Astrocyte (in vitro differentiated cells and primary cell): ENCODE results near the gene PUS7L. TPM values are rescaled to one million over a fixed set of nuclear protein-coding genes. Genes with fewer than 3 reads are reported as not detected.

Source experiments
- DNase-seq: peaks from one replicate; pipeline ENCODE4 v3.0.0-alpha.2; 2010; ENCODE audit warnings: low read depth
- FAIRE-seq: peaks from 2 replicates; lab custom pipeline; 2011; peaks lifted over from hg19 to GRCh38; lab: Jason Lieb, UNC
- H2AFZ ChIP-seq: 2 replicates; pipeline ENCODE4 v1.6.0; 2012; ENCODE audit warnings: low read depth, low read length, inconsistent platforms
- H3K27ac ChIP-seq: 2 replicates; pipeline ENCODE4 v1.5.1; 2011; ENCODE audit warnings: low read depth, low read length, inconsistent platforms
- H3K27me3 ChIP-seq: 2 replicates; pipeline ENCODE4 v1.6.0; 2011; ENCODE audit warnings: low read length, inconsistent platforms; ENCODE audit not compliant: insufficient read depth
- H3K36me3 ChIP-seq: 2 replicates; pipeline ENCODE4 v1.5.1; 2011; ENCODE audit warnings: low read length, inconsistent platforms; ENCODE audit not compliant: insufficient read depth
- H3K4me1 ChIP-seq: 2 replicates; pipeline ENCODE4 v1.5.1; 2011; ENCODE audit warnings: low read length, inconsistent platforms; ENCODE audit not compliant: insufficient read depth
- H3K4me2 ChIP-seq: 2 replicates; pipeline ENCODE4 v1.6.0; 2012; ENCODE audit warnings: low read length, inconsistent platforms
- H3K4me3 ChIP-seq: 2 replicates; pipeline ENCODE4 v1.5.1; 2011; ENCODE audit warnings: low read depth, mild to moderate bottlenecking, low read length, inconsistent platforms; ENCODE audit not compliant: insufficient read depth
- H3K79me2 ChIP-seq: 2 replicates; pipeline ENCODE4 v1.6.0; 2012; ENCODE audit warnings: mild to moderate bottlenecking, low read length, inconsistent platforms; ENCODE audit not compliant: insufficient read depth
- H3K9ac ChIP-seq: 2 replicates; pipeline ENCODE4 v1.6.0; 2012; ENCODE audit warnings: mild to moderate bottlenecking, low read length, inconsistent platforms
- H3K9me3 ChIP-seq: 2 replicates; pipeline ENCODE4 v1.5.1; 2012; ENCODE audit warnings: low read depth, mild to moderate bottlenecking, low read length, inconsistent platforms; ENCODE audit not compliant: insufficient read depth
- H4K20me1 ChIP-seq: 2 replicates; pipeline ENCODE4 v1.6.0; 2012; ENCODE audit warnings: low read length, inconsistent platforms; ENCODE audit not compliant: insufficient read depth
- H3K27ac Mint-ChIP-seq: one replicate; pipeline ENCODE4 v1.8.0; 2021; ENCODE audit warnings: mild to moderate bottlenecking, mixed read lengths; ENCODE audit not compliant: unreplicated experiment
- H3K27me3 Mint-ChIP-seq: one replicate; pipeline ENCODE4 v1.8.0; 2021; ENCODE audit warnings: low read depth, mixed read lengths; ENCODE audit not compliant: unreplicated experiment
- H3K36me3 Mint-ChIP-seq: one replicate; pipeline ENCODE4 v1.8.0; 2021; ENCODE audit warnings: low read depth, mixed read lengths; ENCODE audit not compliant: unreplicated experiment
- H3K4me1 Mint-ChIP-seq: one replicate; pipeline ENCODE4 v1.8.0; 2021; ENCODE audit warnings: low read depth, mixed read lengths; ENCODE audit not compliant: unreplicated experiment
- H3K4me3 Mint-ChIP-seq: one replicate; pipeline ENCODE4 v1.8.0; 2021; ENCODE audit warnings: mild to moderate bottlenecking, moderate library complexity, mixed read lengths; ENCODE audit not compliant: unreplicated experiment
- H3K9me3 Mint-ChIP-seq: one replicate; pipeline ENCODE4 v1.8.0; 2021; ENCODE audit warnings: mild to moderate bottlenecking, mixed read lengths; ENCODE audit not compliant: unreplicated experiment
- CTCF ChIP-seq: IDR thresholded peaks from 2 replicates; pipeline ENCODE4 v1.5.1; 2011; ENCODE audit warnings: low read depth, mild to moderate bottlenecking, inconsistent platforms, low read length, moderate library complexity; ENCODE audit not compliant: insufficient read depth
- EZH2 ChIP-seq: IDR thresholded peaks from 2 replicates; pipeline ENCODE4 v1.6.1; 2012; ENCODE audit warnings: mild to moderate bottlenecking, low read length, inconsistent platforms; ENCODE audit not compliant: insufficient read depth
- total RNA-seq: library from RNA; stranded (reverse); gene quantifications from 2 replicates; pipeline ENCODE4 v1.2.1, GENCODE V29; 2021

The PUS7L gene
- total RNA-seq, 1 donor from 2014 or later = 11.4 TPM

- H3K27ac ChIP-seq = peak overlapping the region; percentile 93
- Mint-ChIP-seq H3K4me1 (no peaks in the 10 kb centered on the region), H3K27me3 (no peaks in the 10 kb centered on the region), H3K4me3 (peak overlapping the region; percentile 94), H3K27ac (peak overlapping the region; percentile 93), H3K9me3 (no peaks in the 10 kb centered on the region), H3K36me3 (peaks cover 5% of the 10 kb centered on the region)
- H3K9me3 ChIP-seq = no peaks in the 10 kb centered on the region
- no peaks in the 10 kb centered on the region for H3K27me3 ChIP-seq
- peaks cover 37% of the 10 kb centered on the region for H3K79me2 ChIP-seq
- H2AFZ ChIP-seq = peak overlapping the region; percentile 92
- peak; percentile 5 for FAIRE-seq
- peaks cover 5% of the 10 kb centered on the region for H4K20me1 ChIP-seq
- H3K4me1 ChIP-seq = peaks cover 4% of the 10 kb centered on the region
- DNase-seq = peak; percentile 6
- H3K36me3 ChIP-seq = peaks cover 12% of the 10 kb centered on the region
- H3K4me2 ChIP-seq = peak overlapping the region; percentile 92
- peak overlapping the region; percentile 90 for H3K4me3 ChIP-seq
- no peak for TF ChIP-seq CTCF
- no peak for TF ChIP-seq EZH2
- H3K9ac ChIP-seq = peak overlapping the region; percentile 97
Measured at GRCh38 chr12:43805149-43805859, 46.7 kb upstream of the PUS7L start.

- FAIRE-seq = no peak
- no peaks in the 10 kb centered on the region for H3K9me3 ChIP-seq
- no peak overlapping the region for H3K27ac ChIP-seq
- H3K27me3 ChIP-seq = no peaks in the 10 kb centered on the region
- peaks cover 48% of the 10 kb centered on the region for H3K36me3 ChIP-seq
- Mint-ChIP-seq H3K36me3 (peaks cover 8% of the 10 kb centered on the region), H3K4me1 (no peaks in the 10 kb centered on the region), H3K9me3 (no peaks in the 10 kb centered on the region), H3K27ac (no peak overlapping the region), H3K27me3 (no peaks in the 10 kb centered on the region), H3K4me3 (no peak overlapping the region)
- no peaks in the 10 kb centered on the region for H3K4me1 ChIP-seq
- no peaks in the 10 kb centered on the region for H4K20me1 ChIP-seq
- no peak overlapping the region for H2AFZ ChIP-seq
- no peak for TF ChIP-seq CTCF
- TF ChIP-seq EZH2 = no peak
- no peak overlapping the region for H3K9ac ChIP-seq
- no peak overlapping the region for H3K4me2 ChIP-seq
- DNase-seq = no peak
- no peak overlapping the region for H3K4me3 ChIP-seq
- H3K79me2 ChIP-seq = peaks cover 4% of the 10 kb centered on the region
Measured at GRCh38 chr12:43797561-43798217, 39.1 kb upstream of the PUS7L start.
